RKO (cell line): ENCODE measurements around the gene OR2A42.
"Not testable (repeated sequence)": the region's sequence is repeated elsewhere in the genome, so short reads cannot be mapped to it uniquely, and the experiment has no call there.

Experiments used
- DNase-seq: peaks from one replicate; pipeline ENCODE4 v3.0.0-alpha.2; 2016; ENCODE audit warnings: low spot score

The OR2A42 gene

GRCh38 chr7:144223675-144224074, 15.7 kb downstream of the OR2A42 start:
- not testable (repeated sequence) for DNase-seq

GRCh38 chr7:144220531-144220930, 18.9 kb downstream of the OR2A42 start:
- DNase-seq = not testable (repeated sequence)

DNA sequence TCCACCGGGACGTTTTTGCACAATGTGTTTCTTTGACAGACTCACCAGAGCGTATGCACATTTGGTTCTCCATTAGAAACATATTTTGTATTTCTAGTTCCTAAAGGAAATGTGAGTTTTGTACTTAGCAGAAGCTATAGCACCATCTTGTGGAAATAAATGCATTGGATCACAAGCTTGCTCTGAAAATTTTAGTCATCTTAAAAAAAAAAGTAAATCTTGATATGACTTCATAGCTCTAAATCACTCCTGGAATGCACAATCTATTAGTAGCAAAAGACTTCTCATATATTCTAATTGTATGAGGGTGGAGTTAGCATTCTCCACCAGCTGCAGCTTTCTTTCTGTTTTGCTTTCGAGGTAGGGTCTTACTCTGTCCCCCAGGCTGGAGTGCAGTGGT, 20.3 kb downstream of the OR2A42 start:
- DNase-seq = not testable (repeated sequence)

DNA sequence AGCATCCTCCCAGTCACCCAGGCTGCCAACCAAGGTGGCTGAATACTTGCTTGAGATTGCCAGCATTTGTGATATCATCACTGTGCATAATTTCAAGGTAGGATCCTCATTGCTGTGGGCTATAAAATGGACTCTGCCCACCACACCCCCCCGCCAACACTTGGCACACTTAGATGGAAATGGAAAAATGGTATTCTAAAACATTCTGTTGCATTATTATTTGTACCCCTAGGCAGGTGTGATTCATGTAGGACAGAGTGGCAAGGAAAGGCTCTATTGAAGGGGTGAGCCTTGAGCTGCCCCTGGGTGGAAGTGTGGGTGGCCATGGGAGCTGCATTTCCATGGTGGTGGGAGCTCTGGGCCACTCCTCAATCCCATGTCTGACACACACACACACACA, 20.8 kb downstream of the OR2A42 start:
- not testable (repeated sequence) for DNase-seq

DNA sequence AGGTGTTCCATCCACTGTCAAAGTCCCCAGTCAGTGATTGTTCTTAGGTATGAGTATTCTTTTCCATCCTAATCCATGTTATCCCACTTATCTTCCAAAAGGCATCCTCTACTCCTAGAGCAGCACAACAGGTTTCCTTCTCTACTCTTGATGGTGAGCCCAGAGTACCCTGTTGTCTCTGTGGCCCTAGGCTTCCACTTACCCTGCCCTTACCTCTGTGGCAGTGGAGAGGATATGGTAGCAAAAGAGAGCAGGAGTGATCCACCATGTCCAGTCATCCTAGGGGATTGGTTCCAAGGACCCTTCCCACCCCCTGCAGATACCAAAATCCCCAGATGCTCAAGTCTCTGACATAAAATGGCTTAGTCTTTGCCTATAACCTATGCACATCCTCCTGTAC, 22.2 kb downstream of the OR2A42 start:
- DNase-seq = not testable (repeated sequence)

GRCh38 chr7:144205306-144205705, 34.1 kb downstream of the OR2A42 start:
- DNase-seq = not testable (repeated sequence)

GRCh38 chr7:144203086-144203485, 36.3 kb downstream of the OR2A42 start:
- not testable (repeated sequence) for DNase-seq

GRCh38 chr7:144201978-144202377, 37.4 kb downstream of the OR2A42 start:
- not testable (repeated sequence) for DNase-seq

- not testable (repeated sequence) for DNase-seq
Measured at GRCh38 chr7:144198934-144199333, 40.5 kb downstream of the OR2A42 start.

DNA sequence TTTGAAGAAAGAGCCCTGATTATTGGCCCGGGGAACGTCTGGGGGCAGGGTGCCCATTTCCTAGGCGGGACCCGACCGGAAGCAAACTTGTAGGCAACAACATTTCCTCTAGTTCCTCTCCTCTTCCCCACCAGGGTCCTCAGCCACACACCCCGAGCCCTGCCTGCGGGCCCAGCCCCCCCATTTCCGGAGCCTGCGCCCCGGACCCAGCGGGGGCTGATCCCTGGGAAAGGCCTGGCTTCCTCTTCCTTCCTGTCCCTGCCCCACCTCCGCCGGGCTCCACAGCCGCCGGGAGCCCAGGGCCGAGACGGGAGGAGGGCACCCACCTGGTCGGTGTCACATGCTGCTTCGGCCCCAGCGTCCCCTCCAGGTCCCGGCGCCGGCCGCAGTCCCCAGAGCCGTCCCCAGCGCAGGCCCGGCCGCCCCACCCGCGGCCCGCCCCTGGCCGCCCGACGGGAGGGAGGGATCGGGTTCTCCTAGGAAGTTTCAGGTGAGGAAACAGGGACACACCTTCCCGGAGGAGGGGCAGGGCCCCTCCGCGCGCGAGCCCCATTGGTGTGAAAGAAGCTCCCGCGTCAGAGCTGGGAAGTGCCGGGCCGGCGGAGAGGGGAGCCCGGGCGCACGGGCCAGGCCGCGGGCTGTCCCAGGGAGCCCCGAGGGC, 44.1 kb downstream of the OR2A42 start, which contains the start of gene ARHGEF35:
TSS of gene ARHGEF35 (minus strand) at position 622 of the 661 bp plus-strand sequence. CDS start 7,450 bp downstream, outside the sequence.
- DNase-seq = not testable (repeated sequence)

GRCh38 chr7:144194453-144194852, 45.0 kb downstream of the OR2A42 start:
- not testable (repeated sequence) for DNase-seq

DNA sequence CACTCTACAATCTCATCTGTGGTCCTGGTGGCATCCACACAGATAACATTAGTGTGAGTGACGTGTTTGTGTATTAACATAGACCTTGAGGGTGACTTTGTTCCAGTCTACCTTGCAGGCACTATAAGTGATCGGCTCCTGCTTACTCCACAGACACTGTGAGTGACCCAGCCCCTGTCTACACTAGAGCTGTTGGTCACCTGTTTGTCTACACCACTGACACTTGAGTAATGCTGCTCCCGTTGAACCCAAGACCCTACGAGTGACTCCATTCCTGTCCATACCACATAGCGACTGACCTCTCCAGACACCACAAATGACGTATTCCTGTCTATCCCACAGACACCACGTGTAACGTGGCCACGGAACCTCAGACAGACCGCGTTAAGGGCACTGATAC, 45.6 kb downstream of the OR2A42 start:
- not testable (repeated sequence) for DNase-seq

DNA sequence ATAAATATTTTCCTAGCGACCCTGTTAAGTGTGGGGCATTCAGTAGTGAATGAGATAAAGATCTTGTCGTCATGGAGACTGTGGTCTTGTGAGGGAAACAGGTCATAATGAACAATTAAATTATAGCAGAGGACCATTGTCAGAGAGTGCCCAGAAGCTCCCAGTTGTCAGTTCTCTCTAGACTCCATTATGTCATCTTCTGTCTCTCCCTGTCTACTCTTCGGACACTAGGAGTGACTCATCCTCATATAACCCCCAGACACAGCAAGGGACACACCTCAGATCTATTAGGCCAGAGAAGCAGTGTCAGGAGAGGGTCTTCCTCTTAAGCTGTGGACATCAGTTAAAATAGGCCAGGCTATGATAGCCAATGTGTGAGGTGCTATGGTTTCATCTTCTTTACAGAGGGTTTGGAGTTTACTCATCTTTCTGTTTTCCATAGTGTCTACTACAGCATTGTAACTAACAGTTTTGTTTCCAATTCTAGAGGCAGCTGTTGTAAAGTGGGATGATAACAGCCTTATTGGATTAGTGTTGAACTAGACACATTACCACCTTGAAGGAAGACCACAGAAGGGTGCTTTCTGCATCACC, 50.7 kb downstream of the OR2A42 start:
- DNase-seq = not testable (repeated sequence)

- DNase-seq = not testable (repeated sequence)
Measured at GRCh38 chr7:144187848-144188247, 51.6 kb downstream of the OR2A42 start.

DNA sequence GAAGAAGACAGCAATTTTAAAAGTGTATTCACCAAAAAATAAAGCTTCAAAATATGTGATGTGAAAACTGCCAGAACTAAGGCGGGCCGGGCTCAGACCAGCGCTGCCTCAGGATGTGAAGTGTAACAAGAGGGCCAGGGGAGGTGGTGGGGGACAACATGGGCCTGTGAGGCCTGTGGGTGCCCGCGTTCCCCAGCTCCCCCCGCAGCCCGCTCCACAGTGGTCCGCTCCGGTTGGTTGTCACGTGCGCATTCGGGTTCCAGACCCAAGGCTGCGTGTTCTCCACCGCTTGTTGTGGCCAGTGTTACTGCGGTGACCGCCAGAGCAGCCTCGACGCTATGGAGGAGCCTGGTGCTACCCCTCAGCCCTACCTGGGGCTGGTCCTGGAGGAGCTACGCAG, 56.2 kb downstream of the OR2A42 start, which contains the start of gene CTAGE4:
TSS of gene CTAGE4 (plus strand) at position 301 of the 400 bp plus-strand sequence. CDS start at position 339, 38 bp downstream.
- DNase-seq = not testable (repeated sequence)

- not testable (repeated sequence) for DNase-seq
Measured at GRCh38 chr7:144179165-144179479, 60.3 kb downstream of the OR2A42 start.

GRCh38 chr7:144178380-144179164, 60.8 kb downstream of the OR2A42 start:
- peak; percentile 22 for DNase-seq
